Astrocyte of the spinal cord (primary cell): ENCODE data around the gene GLB1L2.
"Not testable (repeated sequence)": the region's sequence is repeated elsewhere in the genome, so short reads cannot be mapped to it uniquely, and the experiment has no call there.

Source experiments
- DNase-seq: peaks from one replicate; pipeline ENCODE4 v3.0.0; 2011; ENCODE audit warnings: low read depth, low spot score
- H3K4me3 ChIP-seq: 2 replicates; pipeline ENCODE4 v1.5.1; 2011; ENCODE audit warnings: low read depth, mild to moderate bottlenecking, low read length, moderate library complexity
- in situ Hi-C: cut with HindIII; loops from 2 replicates; pipeline ENCODE4 v1.10.0; 2017; ENCODE audit warnings: low sequenced_read_pairs
- TF ChIP-seq, protein P1 (sequence below): IDR thresholded peaks from 2 replicates; pipeline ENCODE4 v1.5.1; 2012; ENCODE audit warnings: low read depth, mild to moderate bottlenecking, low read length, inconsistent platforms

GLB1L2 gene, protein sequence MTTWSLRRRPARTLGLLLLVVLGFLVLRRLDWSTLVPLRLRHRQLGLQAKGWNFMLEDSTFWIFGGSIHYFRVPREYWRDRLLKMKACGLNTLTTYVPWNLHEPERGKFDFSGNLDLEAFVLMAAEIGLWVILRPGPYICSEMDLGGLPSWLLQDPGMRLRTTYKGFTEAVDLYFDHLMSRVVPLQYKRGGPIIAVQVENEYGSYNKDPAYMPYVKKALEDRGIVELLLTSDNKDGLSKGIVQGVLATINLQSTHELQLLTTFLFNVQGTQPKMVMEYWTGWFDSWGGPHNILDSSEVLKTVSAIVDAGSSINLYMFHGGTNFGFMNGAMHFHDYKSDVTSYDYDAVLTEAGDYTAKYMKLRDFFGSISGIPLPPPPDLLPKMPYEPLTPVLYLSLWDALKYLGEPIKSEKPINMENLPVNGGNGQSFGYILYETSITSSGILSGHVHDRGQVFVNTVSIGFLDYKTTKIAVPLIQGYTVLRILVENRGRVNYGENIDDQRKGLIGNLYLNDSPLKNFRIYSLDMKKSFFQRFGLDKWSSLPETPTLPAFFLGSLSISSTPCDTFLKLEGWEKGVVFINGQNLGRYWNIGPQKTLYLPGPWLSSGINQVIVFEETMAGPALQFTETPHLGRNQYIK

DNA sequence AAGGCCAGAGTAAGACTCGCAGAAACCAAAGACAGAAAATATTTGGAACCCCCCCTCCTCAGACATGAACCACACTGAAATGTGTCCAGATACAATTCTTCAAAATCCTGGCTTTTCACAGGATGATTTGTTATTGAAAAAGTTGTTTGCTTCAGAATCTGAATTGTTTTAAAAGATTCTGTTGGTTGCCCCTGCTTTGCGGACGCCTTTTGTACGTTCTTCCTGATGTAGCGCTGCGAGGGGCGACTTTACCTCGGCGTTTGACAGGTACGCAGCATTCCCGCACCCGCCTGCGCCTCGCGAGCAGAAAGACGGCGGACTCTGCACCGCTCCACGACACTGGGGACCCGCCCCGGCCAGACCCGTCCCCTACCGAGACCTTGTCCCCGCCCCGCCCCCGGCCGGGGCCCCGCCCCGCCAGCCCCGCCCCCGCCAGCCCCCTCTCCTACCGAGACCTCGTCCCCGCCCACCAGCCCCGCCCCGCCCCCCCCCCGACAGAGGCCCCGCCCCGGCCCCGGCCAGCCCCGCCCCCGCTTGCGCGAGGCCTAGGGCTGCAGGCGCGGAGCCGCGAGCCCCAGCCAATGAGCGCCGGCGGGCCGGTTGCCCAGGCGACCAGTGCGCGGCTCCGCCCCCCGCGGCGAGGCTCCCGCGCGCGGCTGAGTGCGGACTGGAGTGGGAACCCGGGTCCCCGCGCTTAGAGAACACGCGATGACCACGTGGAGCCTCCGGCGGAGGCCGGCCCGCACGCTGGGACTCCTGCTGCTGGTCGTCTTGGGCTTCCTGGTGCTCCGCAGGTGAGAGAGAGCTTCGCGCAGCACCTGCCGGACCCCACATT is at the start of gene GLB1L2:
Gene GLB1L2, plus strand, starts transcription at position 635 of the 835 bp plus-strand sequence. Its CDS starts 74 bp downstream, at position 709.
- in situ Hi-C loops: no loop called here
- peak within 1 kb of the TSS; percentile 31 for H3K4me3 ChIP-seq
- TF ChIP-seq, protein P1, sequence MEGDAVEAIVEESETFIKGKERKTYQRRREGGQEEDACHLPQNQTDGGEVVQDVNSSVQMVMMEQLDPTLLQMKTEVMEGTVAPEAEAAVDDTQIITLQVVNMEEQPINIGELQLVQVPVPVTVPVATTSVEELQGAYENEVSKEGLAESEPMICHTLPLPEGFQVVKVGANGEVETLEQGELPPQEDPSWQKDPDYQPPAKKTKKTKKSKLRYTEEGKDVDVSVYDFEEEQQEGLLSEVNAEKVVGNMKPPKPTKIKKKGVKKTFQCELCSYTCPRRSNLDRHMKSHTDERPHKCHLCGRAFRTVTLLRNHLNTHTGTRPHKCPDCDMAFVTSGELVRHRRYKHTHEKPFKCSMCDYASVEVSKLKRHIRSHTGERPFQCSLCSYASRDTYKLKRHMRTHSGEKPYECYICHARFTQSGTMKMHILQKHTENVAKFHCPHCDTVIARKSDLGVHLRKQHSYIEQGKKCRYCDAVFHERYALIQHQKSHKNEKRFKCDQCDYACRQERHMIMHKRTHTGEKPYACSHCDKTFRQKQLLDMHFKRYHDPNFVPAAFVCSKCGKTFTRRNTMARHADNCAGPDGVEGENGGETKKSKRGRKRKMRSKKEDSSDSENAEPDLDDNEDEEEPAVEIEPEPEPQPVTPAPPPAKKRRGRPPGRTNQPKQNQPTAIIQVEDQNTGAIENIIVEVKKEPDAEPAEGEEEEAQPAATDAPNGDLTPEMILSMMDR: no peak
- no peak for DNase-seq

DNA sequence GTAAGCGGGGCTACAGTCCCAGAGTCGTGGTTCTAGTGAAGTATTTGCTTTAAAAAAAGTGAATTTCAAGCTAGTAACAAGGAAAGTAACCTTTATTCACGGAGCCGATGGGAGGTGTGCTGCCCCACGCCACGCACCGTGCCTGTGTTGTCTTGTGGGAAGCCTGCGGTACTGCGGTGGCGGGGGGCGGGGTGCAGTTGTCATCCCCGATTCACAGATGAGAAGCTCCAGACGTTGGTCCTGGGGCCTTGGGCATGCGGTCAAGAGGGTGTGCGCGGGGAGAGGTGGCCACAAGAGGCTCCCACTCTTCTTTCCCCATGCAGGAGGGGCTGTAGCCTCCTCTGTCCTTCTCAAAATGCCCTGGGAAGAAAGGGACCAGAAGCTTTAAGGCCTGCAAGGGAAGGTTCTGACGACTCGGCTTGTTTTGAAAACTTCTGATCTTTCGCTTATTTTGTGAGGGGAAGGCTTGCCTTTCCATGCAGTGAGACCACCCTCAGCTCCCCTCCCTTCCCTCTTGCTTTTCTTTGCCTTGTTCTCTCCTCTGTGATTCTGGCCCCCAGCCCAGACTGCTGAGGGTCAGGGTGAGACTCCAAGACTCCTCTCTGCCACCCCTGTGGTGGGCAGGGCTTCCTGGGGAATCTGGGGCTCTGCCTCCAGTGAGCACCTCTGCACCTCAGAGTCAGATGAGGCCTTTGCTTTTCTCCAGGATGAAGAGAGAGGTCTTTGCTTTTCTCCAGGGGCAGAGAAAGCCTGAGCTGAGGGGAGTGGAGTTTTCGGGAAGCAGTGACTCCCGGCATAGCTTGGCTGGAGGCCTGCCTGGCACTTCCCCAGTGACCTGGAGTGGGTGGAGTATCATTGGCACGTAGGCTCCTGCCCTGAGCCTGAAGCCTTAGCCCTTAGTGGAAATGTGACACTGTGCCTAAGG is 49.4 kb upstream of the GLB1L2 start:
- no peak for DNase-seq
- in situ Hi-C loops: no loop called here
- H3K4me3 ChIP-seq: no peak overlapping the region
- TF ChIP-seq, protein P1: no peak

DNA sequence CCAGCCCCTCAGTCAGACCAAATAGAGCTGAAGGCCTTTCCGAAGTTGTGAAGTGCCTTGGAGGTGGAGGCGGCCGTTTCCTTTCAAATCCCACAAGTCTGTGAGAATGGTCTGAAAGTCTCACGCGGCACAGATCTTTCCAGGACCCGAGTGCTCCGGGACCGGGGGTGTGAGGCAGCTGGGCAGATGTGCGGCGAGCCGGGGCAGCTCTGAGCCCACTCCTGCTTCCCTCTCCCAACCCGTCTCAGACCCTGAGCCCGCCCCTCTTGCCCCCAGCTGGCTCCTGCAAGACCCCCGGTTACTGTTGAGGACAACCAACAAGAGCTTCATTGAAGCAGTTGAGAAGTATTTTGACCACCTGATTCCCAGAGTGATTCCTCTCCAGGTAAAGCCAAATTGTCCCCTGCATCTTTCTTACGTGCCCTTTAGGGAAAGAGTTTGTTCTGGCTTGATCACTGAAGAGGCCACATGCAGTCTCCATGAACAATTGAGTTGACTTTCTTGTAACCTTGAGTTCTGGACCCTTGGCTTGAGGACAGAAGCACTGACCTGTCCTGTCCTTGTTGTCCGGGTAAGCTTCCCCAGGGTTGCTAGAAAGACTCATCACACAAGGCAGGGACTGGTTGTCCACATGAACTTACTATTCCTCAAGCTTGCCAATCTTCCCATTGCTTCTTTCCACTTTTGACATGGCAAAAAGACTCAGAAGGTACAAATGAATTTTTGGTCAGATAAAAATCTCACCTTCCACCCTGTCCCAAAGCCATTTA is 48.1 kb upstream of the GLB1L2 start:
- in situ Hi-C loops: no loop called here
- TF ChIP-seq, protein P1: no peak
- no peak overlapping the region for H3K4me3 ChIP-seq
- no peak for DNase-seq

DNA sequence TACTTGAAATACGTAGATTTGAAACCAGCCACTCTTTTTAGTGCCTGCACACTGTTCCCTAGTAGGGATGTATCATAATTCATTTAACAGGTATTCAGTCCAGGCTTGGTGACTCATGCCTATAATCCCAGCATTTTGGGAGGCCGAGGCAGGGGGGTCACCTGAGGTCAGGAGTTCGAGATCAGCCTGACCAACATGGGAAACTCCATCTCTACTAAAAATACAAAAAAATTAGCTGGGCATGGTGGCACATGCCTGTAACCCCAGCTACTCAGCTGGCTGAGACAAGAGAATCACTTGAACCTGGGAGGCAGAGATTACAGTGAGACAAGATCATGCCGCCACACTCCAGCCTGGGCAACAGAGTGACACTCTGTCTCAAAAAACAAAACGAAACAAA is 47.4 kb upstream of the GLB1L2 start:
- in situ Hi-C loops, H3K4me3 ChIP-seq, DNase-seq: not testable (repeated sequence)

DNA sequence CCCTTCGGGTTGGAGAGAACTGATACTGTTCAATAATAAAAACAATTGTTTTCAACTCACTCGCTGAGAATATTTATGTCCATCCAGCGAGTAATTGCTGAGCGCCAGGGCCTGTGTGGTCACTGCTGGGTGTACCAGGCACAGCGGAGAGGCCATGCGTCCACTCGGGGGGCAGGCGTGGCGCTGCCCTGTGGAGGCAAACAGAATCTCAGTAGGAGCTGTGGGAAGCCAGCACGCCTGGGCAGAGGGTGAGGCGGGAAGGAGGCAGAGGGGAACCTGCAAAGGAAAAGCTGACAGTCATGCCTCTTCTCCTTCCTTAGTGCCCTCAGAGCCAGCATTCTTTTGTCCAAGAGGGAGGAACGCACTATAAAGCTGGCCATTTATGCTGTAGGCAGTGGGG is 44.2 kb upstream of the GLB1L2 start:
- in situ Hi-C loops: no loop called here
- H3K4me3 ChIP-seq: no peak overlapping the region
- DNase-seq: no peak
- TF ChIP-seq, protein P1: no peak

DNA sequence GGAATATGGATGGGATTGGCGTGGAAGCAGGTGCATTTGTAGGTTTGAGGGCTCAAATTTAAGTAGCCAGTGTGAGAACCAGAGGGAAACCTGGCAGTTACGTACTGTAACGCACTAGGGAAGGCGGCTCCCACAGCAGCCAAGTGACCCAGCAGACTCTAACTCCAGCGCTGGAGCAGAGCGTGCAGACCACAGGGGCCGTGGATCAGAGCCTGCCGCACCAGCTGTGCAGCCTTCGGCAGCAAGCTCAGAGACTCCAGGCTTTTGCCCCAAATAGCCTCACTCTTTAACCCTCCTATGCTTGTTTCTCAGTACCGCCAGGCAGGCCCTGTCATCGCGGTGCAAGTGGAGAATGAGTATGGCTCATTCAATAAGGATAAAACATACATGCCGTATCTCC is 43.3 kb upstream of the GLB1L2 start:
- in situ Hi-C loops: no loop called here
- TF ChIP-seq, protein P1: no peak
- DNase-seq: no peak
- no peak overlapping the region for H3K4me3 ChIP-seq
